ENCODE measurements around the gene TMEM54.
A peak's percentile ranks its signal among the peaks of the same experiment; 100 is the strongest.

Gene TMEM54

DNA sequence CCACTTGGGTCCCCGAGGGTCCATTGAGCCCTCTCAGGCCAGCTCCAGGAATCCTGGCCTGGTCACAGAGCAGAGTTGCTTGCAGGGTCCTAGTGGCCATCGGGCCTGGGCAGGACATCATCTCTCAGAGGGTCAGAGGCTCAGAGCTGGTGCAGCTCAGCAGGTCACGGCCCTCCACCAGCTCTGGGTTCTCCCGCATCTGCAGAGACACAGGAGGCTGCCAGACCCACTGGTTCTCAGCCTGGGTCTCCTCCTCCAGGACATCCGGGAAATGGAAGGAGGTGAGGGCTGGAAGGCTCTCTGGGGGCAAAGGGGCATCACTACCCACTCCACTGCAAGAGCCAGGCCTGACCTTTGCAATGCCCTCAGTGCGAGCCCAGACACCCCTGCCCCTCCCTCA, 6.5 kb downstream of the TMEM54 start:
- Histone ChIP-seq H3K9ac (ENCODE audit: low read depth, low read length, poor library complexity) (peak overlapping the region; percentile 7), H2AK5ac (ENCODE audit: low read depth, low read length) (peak overlapping the region; percentile 58), H2AFZ (ENCODE audit: low read length) (peak overlapping the region; percentile 96), H3K79me1 (ENCODE audit: low read depth, low read length) (peaks cover 8% of the 10 kb centered on the region), H3K27me3 (ENCODE audit: control insufficient read depth in 3 of 3, insufficient read depth in 3 of 3, low read depth in 1 of 3, low read length in 3 of 3) (peaks cover 0 to 69% (median 11%) of the 10 kb centered on the region in 3 experiments), H3K27ac (replicated peaks; ENCODE audit: low read length) (no peak overlapping the region), H2BK5ac (ENCODE audit: low read length) (peak overlapping the region; percentile 60), H3K4me2 (ENCODE audit: insufficient read depth, low read length, poor library complexity, severe bottlenecking) (no peak overlapping the region), H3K4me3 (ENCODE audit: low read length in 2 of 2) (no peak overlapping the region), H3K14ac (ENCODE audit: low read length) (no peak overlapping the region), H3K23ac (ENCODE audit: low read depth, low read length, poor library complexity) (peak overlapping the region; percentile 4), H3K9me3 (replicated peaks in 1 of 2; ENCODE audit: control insufficient read depth in 2 of 2, insufficient read depth in 1 of 2, low read depth in 1 of 2, low read length in 2 of 2) (peaks cover 0 to 3% of the 10 kb centered on the region in 2 donors), H3K4ac (ENCODE audit: low read length) (no peak overlapping the region), H4K8ac (ENCODE audit: low read depth, low read length) (no peak overlapping the region), H2BK12ac (ENCODE audit: low read length) (no peak overlapping the region), H2BK15ac (ENCODE audit: low read length) (peak overlapping the region; percentile 89), H3K4me1 (ENCODE audit: control insufficient read depth in 2 of 2, insufficient read depth in 1 of 2, low read depth in 1 of 2, low read length in 2 of 2) (peaks cover 11 to 12% of the 10 kb centered on the region in 2 donors), H3K18ac (ENCODE audit: low read length) (peak overlapping the region; percentile 33), H2BK120ac (ENCODE audit: low read depth, low read length) (no peak overlapping the region), H3K36me3 (replicated peaks in 1 of 2; ENCODE audit: control insufficient read depth in 2 of 2, insufficient read depth in 2 of 2, low read length in 2 of 2) (no peaks in the 10 kb centered on the region), H4K91ac (ENCODE audit: low read depth, low read length, poor library complexity) (no peak overlapping the region)
- WGBS, 2 donors (ENCODE audit: extremely low coverage in 2 of 2, insufficient read length in 2 of 2, insufficient replicate concordance in 1 of 2): no CpG with 5 or more reads among the region's 6 CpGs
- DNase-seq (ENCODE audit: low spot score): no peak

GRCh38 chr1:32894019-32894600, 7.1 kb downstream of the TMEM54 start:
- Histone ChIP-seq H2BK15ac (ENCODE audit: low read length) (peak overlapping the region; percentile 88), H3K4me1 (ENCODE audit: control insufficient read depth in 2 of 2, insufficient read depth in 1 of 2, low read depth in 1 of 2, low read length in 2 of 2) (peaks cover 11 to 12% of the 10 kb centered on the region in 2 donors), H2BK5ac (ENCODE audit: low read length) (peak overlapping the region; percentile 54), H2AFZ (ENCODE audit: low read length) (peak overlapping the region; percentile 96), H3K79me1 (ENCODE audit: low read depth, low read length) (peaks cover 8% of the 10 kb centered on the region), H2BK12ac (ENCODE audit: low read length) (no peak overlapping the region), H3K23ac (ENCODE audit: low read depth, low read length, poor library complexity) (no peak overlapping the region), H3K4me2 (ENCODE audit: insufficient read depth, low read length, poor library complexity, severe bottlenecking) (peak overlapping the region; percentile 86), H3K4me3 (ENCODE audit: low read length in 2 of 2) (peak overlapping the region; percentile 53 to 81), H3K27me3 (ENCODE audit: control insufficient read depth in 3 of 3, insufficient read depth in 3 of 3, low read depth in 1 of 3, low read length in 3 of 3) (peaks cover 0 to 64% (median 8%) of the 10 kb centered on the region in 3 experiments), H3K9me3 (replicated peaks in 1 of 2; ENCODE audit: control insufficient read depth in 2 of 2, insufficient read depth in 1 of 2, low read depth in 1 of 2, low read length in 2 of 2) (peaks cover 0 to 3% of the 10 kb centered on the region in 2 donors), H3K4ac (ENCODE audit: low read length) (no peak overlapping the region), H3K18ac (ENCODE audit: low read length) (peak overlapping the region; percentile 97), H3K36me3 (replicated peaks in 1 of 2; ENCODE audit: control insufficient read depth in 2 of 2, insufficient read depth in 2 of 2, low read length in 2 of 2) (no peaks in the 10 kb centered on the region), H4K91ac (ENCODE audit: low read depth, low read length, poor library complexity) (no peak overlapping the region), H3K9ac (ENCODE audit: low read depth, low read length, poor library complexity) (no peak overlapping the region), H2AK5ac (ENCODE audit: low read depth, low read length) (peak overlapping the region; percentile 58), H3K27ac (replicated peaks; ENCODE audit: low read length) (peak overlapping the region; percentile 82), H4K8ac (ENCODE audit: low read depth, low read length) (no peak overlapping the region), H2BK120ac (ENCODE audit: low read depth, low read length) (peak overlapping the region; percentile 90), H3K14ac (ENCODE audit: low read length) (no peak overlapping the region)
- no CpG with 5 or more reads among the region's 8 CpGs for WGBS, 2 donors (ENCODE audit: extremely low coverage in 2 of 2, insufficient read length in 2 of 2, insufficient replicate concordance in 1 of 2)
- no peak for DNase-seq (ENCODE audit: low spot score)

DNA sequence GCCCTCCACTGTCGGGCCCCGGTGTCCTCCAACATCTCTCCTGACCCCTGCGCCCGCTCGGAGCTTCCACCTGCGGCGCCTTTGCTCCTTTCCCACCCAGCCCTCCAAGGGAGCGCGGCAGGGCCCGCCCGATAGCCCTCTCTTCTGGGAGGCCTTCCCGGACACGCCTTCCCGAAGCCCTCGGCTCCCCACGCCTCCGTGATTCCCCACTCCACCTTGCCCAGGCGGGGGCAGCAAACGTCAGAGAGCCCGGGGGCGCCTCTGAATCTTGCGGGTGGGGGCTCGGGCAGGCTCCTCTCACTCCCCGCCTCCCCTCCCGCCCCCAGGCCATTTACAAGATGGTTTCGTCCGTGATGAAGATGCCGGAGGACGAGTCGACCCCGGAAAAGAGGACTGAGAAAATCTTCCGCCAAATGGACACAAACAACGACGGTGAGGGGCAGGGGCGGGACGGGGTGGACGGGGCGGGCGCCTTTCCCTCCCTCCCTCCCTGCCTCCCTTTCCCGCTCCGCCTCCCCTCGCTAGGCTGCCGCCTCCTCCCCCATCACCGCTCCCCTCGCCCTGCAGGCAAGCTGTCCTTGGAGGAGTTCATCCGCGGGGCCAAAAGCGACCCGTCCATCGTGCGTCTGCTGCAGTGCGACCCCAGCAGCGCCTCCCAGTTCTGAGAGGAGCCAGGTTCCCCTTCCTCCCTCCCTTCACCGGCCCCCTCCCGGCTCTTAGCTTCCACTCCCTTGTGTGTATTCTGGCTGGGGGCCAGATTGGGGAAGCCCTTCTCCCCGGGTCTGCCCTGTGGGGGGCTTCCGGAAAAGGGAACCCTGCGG, 7.8 kb downstream of the TMEM54 start:
- Histone ChIP-seq H3K23ac (ENCODE audit: low read depth, low read length, poor library complexity) (peak overlapping the region; percentile 67), H3K4me2 (ENCODE audit: insufficient read depth, low read length, poor library complexity, severe bottlenecking) (peak overlapping the region; percentile 86), H3K4ac (ENCODE audit: low read length) (no peak overlapping the region), H3K14ac (ENCODE audit: low read length) (no peak overlapping the region), H2BK15ac (ENCODE audit: low read length) (peak overlapping the region; percentile 88), H2AFZ (ENCODE audit: low read length) (peak overlapping the region; percentile 96), H2BK12ac (ENCODE audit: low read length) (no peak overlapping the region), H2AK5ac (ENCODE audit: low read depth, low read length) (peak overlapping the region; percentile 73), H3K9ac (ENCODE audit: low read depth, low read length, poor library complexity) (peak overlapping the region; percentile 84), H3K79me1 (ENCODE audit: low read depth, low read length) (peaks cover 8% of the 10 kb centered on the region), H2BK5ac (ENCODE audit: low read length) (peak overlapping the region; percentile 84), H3K27ac (replicated peaks; ENCODE audit: low read length) (peak overlapping the region; percentile 82), H3K18ac (ENCODE audit: low read length) (peak overlapping the region; percentile 97), H2BK120ac (ENCODE audit: low read depth, low read length) (peak overlapping the region; percentile 90), H3K4me1 (ENCODE audit: control insufficient read depth in 2 of 2, insufficient read depth in 1 of 2, low read depth in 1 of 2, low read length in 2 of 2) (peaks cover 11 to 12% of the 10 kb centered on the region in 2 donors), H3K36me3 (replicated peaks in 1 of 2; ENCODE audit: control insufficient read depth in 2 of 2, insufficient read depth in 2 of 2, low read length in 2 of 2) (no peaks in the 10 kb centered on the region), H3K4me3 (ENCODE audit: low read length in 2 of 2) (peak overlapping the region; percentile 53 to 81), H3K9me3 (replicated peaks in 1 of 2; ENCODE audit: control insufficient read depth in 2 of 2, insufficient read depth in 1 of 2, low read depth in 1 of 2, low read length in 2 of 2) (peaks cover 0 to 3% of the 10 kb centered on the region in 2 donors), H4K8ac (ENCODE audit: low read depth, low read length) (no peak overlapping the region), H3K27me3 (ENCODE audit: control insufficient read depth in 3 of 3, insufficient read depth in 3 of 3, low read depth in 1 of 3, low read length in 3 of 3) (peaks cover 0 to 60% (median 3%) of the 10 kb centered on the region in 3 experiments), H4K91ac (ENCODE audit: low read depth, low read length, poor library complexity) (no peak overlapping the region)
- peak; percentile 68 for DNase-seq (ENCODE audit: low spot score)
- no CpG with 5 or more reads among the region's 58 CpGs for whole genome bisulfite sequencing, 2 donors (ENCODE audit: extremely low coverage in 2 of 2, insufficient read length in 2 of 2, insufficient replicate concordance in 1 of 2)
